HG02885 (cell line): ENCODE results near the gene EDEM2.
"Not testable (repeated sequence)": the region's sequence is repeated elsewhere in the genome, so short reads cannot be mapped to it uniquely, and the experiment has no call there.

ENCODE experiments used
- ATAC-seq: cut with Tn5 transposase; IDR thresholded peaks from one replicate; pipeline ENCODE4 v1.9.1; 2021; ENCODE audit warnings: mild to moderate bottlenecking; ENCODE audit not compliant: unreplicated experiment, poor library complexity

Gene EDEM2

DNA sequence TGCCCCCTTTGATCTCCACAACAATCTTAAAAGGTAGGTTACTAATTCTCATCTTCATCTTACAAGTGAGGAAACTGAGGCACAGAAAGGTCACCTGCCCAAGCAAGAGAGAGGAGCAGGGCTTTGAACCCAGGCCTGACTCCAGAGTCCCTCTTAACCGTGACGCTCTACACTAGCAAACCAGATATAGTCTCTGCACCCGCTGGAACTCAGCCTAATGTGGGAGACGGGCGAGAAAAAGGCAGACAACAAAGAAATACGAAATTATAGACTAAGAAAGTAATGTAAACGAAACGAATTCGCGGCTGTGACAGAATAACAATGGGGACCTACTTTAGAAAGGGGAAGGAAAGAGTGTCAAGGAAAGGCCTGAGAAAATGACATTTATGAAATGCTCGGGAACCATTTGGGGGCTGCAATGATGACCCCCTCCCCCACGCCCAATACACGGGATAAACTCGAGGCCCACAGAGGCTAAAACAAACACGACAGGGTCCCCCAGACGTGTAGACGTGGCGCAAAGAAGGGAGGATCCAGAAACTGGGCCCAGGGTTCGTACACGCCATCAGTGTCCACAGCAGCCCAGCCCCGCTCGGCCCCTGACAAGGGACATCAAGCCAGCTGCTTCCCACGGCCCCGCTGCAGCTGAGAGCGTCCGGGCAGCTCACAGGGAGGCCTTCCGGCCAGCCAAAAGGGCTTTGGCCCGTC, 55.2 kb downstream of the EDEM2 start:
- ATAC-seq = peak; percentile 28

DNA sequence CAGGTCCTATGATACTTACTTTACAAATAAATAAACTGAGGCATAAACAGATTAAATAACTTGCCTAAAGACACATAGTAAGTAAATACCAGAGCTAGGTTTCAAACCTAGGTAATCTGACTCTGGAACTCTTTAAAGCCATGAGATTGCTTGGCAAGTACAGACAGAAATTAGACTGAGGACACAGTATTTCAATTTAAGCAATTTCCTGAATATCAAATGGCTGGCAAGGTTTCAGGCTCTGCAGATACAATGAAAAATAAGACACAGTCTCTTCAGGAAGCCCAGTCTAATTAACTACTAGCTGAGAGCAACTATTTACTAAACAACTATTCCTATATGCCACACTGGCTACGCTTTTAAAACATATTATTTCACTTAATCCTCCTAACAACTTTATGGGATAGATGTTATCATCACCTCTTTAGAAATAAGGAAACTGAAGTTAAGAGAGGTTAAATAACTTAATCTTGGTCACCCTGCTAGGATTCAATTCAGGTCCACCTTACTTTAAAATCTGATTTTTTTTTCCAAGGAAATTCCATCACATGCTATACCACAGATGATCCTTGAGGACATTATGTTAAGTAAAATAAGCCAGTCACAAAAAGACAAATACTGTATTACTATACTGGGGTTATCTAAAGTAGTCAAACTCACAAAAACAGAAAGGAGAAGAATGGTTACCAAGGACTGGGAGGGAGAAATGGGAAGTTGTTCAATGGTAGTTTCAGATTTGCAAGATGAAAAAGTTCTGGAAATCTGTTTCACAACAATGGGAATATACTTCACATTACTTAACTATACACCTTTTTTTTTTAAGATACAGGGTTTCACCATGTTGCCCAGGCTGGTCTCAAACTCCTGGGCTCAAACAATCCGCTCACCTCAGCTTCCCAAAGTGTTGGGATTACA, 58.6 kb downstream of the EDEM2 start:
- no peak for ATAC-seq

DNA sequence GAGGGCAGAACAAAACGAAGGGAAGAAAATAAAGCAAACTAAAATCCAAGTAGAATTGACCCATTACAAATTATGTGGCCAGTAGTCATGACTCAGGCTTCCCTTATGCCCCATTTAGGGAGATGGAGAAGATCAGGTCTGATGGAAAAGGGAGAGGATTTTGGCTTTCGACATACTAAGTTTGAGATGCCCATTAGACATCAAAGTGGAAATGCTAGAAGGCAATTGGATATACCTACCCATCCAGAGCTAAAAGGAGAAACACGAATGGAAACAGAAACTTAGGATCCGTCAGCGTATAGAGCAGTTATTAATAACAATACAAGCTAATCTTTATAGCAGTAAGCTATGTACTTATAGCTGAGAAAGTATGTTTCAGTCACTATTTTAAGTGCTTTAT, 59.3 kb downstream of the EDEM2 start:
- ATAC-seq = no peak

DNA sequence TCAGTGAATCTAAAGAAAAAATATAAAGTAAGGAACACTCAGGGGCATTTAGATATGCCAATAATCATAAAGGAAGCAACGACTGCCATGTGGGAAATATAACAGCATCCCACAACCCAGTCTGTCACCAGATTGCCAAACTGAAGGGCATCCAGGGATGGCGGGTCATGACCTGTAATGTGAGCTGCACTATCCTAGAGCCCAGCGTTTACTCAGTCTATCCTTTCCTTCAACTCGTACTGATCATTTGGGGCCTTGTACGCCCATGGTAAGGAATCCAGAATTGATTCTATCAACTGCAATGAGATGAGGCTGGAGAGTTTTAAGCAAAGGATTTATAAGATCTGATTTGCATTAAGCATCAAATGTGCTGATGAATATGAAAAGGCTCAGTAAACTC, 59.8 kb downstream of the EDEM2 start:
- no peak for ATAC-seq

DNA sequence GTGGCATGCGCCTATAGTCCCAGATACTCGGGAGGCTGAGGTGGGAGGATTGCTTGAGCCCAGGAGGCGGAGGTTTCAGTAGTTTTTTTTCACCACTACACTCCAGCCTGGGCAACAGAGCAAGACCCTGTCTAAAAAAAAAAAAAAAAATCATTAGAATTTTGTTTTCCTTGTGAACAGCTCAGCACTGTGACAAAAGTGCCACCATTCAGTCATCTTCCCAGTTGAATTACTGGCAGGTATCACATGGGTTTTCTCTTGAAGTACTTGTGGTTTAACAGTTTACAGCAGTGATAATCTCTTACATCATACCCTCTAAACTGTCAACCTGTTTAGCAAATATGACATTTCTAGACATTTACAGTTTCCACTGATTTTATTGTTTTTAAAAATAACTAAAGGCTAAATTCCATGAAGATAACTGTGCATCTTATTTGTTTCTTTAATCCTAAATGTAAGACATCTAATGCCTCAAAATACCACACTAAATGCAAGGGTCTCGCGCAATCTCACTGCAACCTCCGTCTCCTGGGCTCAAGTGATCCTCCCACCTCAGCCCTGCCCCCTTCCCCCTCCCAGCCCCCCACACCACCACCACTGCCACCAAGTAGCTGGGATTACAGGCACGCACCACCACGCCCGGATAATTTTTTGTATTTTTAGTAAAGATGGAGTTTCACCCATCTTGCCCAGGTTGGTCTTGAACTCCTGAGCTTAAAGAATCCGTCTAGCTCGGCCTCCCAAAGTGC, 61.5 kb downstream of the EDEM2 start:
- no peak for ATAC-seq

DNA sequence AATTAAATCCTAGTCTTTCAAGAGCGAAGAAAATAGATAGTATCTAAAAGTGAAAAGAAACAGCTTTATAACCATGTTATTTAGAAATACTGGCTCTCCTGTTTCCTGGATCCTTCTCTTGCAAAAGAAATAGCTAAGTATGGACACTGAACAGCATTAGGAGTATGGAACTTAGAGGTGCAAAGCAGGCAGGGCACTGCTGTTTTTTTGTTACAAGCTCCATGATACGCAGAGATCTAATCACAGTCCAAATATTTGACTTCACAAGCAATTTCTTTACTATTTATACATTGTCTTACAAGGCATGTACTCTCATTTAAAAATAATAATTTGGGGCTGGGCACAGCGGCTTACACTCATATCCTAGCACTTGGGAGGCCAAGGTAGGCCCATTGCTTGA, 62.1 kb downstream of the EDEM2 start:
- ATAC-seq = no peak

DNA sequence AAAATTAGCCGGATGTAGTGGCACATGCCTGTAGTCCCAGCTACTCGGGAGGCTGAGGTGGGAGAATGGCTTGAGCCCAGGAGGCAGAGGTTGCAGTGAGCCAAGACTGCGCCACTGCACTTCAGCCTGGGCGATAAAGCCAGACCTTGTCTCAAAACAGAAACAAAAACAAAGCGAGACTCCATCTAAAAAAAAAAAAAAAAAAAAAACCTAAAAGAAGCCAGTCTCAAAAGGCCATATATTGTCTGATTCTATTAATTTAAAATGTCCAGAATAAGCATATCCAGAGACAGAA, 66.8 kb downstream of the EDEM2 start:
- not testable (repeated sequence) for ATAC-seq

DNA sequence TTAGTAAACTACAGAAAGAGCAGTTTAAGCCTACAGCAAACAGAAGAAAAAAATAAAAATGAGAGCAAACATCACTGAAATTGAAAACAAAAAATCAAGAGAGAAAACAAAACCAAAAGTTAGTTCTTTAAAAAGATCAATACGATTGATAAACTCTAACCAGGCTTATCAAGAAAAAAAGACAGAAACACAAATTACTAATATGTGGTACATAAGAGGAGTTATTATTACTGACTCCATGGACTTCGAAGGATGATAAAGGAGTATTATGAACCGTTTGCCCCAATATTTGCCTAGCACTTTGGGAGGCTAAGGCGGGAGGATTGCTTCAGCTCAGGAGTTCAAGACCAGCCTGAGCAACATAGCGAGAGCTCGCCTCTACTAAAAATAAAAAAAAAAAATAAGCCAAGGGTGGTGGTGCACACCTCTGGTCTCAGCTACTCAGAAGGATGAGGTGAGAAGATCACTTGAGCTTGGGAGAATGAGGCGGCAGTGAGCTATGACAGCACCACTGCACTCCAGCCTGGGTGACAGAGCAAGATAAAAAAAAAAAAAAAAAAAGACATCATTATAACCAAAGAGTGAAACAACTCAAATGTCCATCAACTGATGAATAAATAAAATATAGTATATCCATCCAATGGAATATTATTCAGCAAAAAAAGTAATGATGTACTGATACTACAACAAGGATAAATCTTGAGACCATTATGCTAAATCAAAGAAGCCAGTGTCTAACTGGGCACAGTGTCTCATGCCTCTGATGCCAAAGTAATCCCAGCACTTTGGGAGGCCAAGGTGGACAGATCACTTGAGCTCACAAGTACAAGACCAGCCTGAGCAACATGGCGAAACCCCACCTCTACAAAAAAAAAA, 67.4 kb downstream of the EDEM2 start:
- no peak for ATAC-seq

DNA sequence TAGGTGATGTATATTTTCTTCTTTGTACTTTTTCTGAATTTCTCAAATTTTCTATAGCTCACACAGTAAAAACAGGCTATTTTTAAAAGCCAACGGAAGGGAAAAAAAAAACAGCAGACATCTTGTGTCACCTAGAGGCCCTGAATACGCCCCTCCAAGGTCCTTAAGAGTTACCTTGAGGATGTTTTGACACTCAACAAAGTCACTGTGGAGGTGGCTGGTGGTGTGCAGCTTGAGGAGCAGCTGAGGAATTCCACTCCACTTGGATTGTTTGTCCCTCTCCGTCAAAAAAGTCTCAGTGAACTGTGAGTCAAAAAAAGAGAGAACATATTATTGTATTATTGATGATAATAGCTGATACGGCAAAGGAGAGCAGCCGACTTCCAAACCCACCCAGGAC, 69.3 kb downstream of the EDEM2 start:
- no peak for ATAC-seq

DNA sequence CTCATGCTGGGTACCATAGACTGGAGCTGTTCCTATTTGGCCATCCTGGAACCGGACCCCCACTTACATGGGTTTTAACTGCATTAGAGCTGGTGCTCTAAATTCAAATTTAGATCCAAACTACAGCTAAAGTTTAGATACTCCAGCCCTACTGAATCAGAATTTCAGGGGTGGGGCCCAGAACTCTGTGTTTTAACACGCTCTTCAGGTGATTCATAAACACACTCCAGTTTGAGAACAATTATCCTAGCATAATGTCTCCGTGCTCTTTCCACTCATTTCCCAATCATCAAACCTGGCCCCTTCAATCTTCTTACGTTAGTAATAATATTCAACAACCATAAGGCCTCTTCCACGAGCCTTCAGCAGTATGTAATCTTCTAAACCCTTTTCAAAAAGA, 69.8 kb downstream of the EDEM2 start:
- no peak for ATAC-seq

DNA sequence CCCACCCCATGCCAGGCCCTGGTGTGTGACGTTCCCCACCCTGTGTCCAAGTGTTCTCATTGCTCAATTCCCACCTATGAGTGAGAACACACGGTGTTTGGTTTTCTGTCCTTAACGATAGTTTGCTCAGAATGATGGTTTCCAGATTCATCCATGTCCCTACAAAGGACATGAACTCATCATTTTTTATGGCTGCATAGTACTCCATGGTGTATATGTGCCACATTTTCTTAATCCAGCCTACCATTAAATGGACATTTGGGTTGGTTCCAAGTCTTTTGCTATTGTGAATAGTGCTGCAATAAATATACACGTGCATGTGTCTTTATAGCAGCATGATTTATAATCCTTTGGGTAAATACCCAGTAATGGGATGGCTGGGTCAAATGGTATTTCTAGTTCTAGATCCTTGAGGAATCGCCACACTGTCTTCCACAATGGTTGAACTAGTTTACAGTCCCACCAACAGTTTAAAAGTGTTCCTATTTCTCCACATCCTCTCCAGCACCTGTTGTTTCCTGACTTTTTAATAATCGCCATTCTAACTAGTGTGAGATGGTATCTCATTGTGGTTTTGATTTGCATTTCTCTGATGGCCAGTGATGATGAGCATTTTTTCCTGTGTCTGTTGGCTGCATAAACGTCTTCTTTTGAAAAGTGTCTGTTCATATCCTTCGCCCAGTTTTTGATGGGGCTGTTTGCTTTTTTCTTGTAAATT, 75.5 kb downstream of the EDEM2 start:
- not testable (repeated sequence) for ATAC-seq

DNA sequence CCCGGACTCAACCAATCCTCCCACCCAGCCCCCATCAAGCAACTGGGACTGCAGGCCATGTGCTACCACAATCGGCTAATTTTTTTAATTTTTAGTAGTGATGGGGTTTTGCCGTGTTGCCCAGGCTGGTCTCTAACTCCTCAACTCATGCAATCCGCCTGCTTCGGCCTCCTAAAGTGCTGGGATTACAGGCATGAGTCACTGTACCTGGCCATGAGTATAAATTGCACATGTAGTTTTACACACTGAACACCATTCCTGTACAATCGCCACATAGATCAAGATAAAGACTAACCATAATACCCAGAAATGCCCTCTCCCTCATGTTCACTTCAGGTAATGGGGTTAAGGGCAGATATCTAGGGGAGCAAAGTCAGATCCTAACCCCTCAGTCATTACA, 80.9 kb downstream of the EDEM2 start:
- ATAC-seq = no peak
